ENCODE data around the gene PLB1. TPM values are rescaled to one million over a fixed set of nuclear protein-coding genes. Genes with fewer than 3 reads are reported as not detected.

PLB1 gene
- total RNA-seq, 1 donor from 2014 or later: 5.5 TPM

DNA sequence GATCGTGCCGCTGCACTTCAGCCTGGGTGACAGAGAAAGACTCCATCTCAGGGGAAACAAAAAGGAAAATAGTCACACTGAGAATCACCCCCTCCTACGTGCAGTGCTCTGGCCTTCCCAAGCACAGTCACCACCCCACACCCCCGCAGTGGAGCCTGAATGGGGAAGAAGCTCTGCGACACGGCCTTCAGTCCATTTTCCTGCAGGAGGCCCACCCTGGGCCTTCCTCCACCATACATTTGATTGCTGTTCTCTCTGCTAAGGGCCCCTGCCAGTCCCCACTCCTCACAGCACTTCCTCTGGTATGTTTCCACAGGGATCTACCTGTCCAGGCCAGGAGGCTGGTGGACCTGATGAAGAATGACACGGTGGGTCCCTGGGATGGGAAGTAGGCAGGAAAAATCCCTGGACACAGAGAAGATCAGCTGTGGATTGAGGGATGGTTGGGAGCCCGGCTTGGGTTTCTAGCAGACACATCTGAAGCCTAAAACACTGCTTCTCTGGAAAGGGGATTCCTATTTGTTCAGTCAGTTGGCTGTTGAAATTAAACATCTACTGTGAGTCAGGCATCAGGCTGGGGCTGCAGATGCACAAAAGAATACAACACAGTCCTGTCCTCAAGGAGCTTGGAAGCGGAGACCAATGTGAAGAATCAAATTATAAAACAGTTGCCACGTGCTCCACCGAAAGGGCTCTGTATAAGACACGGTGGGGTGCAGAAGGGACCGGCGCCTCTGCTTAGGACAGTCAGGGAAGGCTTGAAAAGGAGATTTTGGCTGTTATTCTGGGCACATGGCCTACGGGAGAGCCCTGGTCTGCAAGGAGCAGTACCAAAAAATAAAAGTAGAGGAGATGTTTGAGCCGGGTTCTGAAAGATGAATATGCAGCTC is 82.2 kb downstream of the PLB1 start:
- intact Hi-C loops (cut with DNase I): no loop called here
- no peak for DNase-seq (ENCODE audit: low spot score)

GRCh38 chr2:28578774-28579173 is 82.9 kb downstream of the PLB1 start:
- intact Hi-C loops (cut with DNase I): no loop called here
- ATAC-seq: no peak
- DNase-seq (ENCODE audit: low spot score): no peak

More for the DNA sequence above, 82.2 kb downstream of the PLB1 start:
- no peak for ATAC-seq

DNA sequence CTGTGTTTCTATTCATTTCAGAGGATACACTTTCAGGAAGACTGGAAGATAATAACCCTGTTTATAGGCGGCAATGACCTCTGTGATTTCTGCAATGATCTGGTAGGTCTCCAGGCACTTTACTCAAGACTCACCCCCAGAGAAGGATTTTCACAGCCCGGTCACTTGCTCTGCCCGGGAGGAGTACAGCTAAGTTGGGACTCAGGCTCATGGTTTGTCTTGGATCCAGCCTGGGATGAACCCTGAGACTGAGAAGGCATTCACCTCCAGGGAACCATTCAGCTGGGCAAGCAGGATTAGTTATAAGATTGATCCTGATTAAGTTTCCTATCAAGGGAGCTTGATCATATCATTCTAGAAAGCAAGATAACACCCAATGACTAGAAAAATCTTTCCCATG is 83.7 kb downstream of the PLB1 start:
- no peak for DNase-seq (ENCODE audit: low spot score)
- ATAC-seq: no peak
- intact Hi-C loops (cut with DNase I): no loop called here

DNA sequence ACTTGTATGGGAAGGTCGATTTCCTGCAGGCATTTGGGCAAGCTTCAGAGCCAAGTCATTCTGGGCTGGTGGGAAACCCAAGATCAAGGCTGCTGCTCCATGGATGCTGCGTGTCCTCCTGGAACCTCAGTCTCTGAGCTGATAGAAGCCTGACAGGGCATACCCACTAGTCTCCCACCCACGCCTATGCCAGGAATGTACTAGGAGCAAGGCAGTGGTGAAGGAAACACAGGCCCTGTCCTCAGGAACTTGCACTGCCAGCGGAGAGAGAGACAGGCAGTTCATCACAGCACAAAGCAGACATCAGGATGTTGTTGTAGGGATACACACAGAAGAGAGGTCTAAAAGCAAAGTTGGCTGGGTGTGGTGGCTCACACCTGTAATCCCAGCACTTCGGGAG is 84.2 kb downstream of the PLB1 start:
- no peak for ATAC-seq
- intact Hi-C loops (cut with DNase I): no loop called here
- DNase-seq (ENCODE audit: low spot score): no peak

DNA sequence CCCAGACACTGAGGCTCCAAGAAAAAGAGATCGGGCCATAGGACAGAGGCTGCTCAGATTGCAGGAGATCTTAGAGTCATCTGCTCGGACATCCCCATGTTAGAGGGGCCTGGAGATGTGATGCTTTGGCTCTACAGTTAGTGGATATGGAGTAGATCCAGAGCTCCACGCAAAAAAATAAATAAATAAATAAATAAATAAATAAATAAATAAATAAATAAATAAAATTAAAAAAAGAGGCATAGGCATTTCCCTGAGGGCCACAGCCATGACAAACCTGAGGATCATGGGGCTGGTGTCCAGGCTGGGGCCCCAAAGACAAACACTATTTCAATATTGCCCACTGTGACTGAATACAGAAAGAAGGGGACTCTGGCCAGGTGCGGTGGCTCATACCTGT is 85.5 kb downstream of the PLB1 start:
- intact Hi-C loops (cut with DNase I): no loop called here
- ATAC-seq (no peak), DNase-seq (ENCODE audit: low spot score) (no peak)

- intact Hi-C loops (cut with DNase I): no loop called here
- no peak for ATAC-seq
- DNase-seq (ENCODE audit: low spot score): no peak
Observed at GRCh38 chr2:28582152-28582551, 86.3 kb downstream of the PLB1 start.

- no peak for DNase-seq (ENCODE audit: low spot score)
- intact Hi-C loops (cut with DNase I): no loop called here
- no peak for ATAC-seq
Observed at GRCh38 chr2:28582595-28582994, 86.7 kb downstream of the PLB1 start.

GRCh38 chr2:28583899-28584553 is 88.2 kb downstream of the PLB1 start:
- no peak for DNase-seq (ENCODE audit: low spot score)
- intact Hi-C loops (cut with DNase I): no loop called here
- peak; percentile 83 for ATAC-seq

- peak; percentile 38 for DNase-seq (ENCODE audit: low spot score)
- no peak for ATAC-seq
- intact Hi-C loops (cut with DNase I): no loop called here
Observed at GRCh38 chr2:28586867-28587266, 91.0 kb downstream of the PLB1 start.

GRCh38 chr2:28587526-28588291 is 91.8 kb downstream of the PLB1 start:
- peak; percentile 6 for DNase-seq (ENCODE audit: low spot score)
- ATAC-seq: no peak
- intact Hi-C loops (cut with DNase I): no loop called here

GRCh38 chr2:28588292-28588670 is 92.4 kb downstream of the PLB1 start:
- ATAC-seq (no peak), DNase-seq (ENCODE audit: low spot score) (peak; percentile 36)
- intact Hi-C loops (cut with DNase I): no loop called here

DNA sequence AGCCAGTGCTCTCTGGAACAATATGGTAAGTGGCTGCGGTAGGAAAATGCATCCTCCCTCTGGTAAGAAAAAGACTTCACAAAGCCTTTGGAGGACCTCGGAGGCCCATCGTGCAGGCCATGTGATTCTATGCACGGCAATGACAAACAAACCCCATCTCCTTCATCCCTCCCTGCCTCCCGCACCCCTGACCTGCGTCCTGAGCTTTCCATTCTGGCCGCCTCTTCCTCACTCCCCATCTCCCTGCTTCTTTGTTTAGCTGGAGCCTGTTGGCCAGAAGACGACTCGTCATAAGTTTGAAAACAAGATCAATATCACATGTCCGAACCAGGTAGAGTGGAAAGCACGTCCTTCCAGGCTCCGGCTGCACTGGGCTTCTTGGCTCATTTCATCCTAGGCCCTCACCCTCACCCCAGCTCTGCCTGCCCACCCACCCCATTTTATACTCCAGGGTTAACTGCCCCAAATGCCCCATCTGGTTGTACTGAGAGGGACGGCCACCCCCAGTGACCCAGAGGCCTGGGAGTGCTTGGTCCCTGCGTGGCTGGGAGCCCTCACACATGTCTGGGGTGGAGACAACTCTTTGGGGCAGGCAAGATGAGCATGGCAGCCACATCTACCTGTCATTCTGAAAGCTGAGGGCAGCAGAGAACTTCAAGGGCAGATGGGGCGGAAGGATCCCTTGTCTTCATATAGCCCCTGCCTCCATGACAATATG is 94.0 kb downstream of the PLB1 start:
- intact Hi-C loops (cut with DNase I): loop anchor here (10.0 kb wide), 1 partner anchor 165 kb away; the partner anchor contains the start of gene PPP1CB
- ATAC-seq (no peak), DNase-seq (ENCODE audit: low spot score) (peak; percentile 42)

- intact Hi-C loops (cut with DNase I): loop anchor here (10.0 kb wide), 1 partner anchor 164 kb away; the partner anchor contains the start of gene PPP1CB
Observed at GRCh38 chr2:28590496-28591301, 94.8 kb downstream of the PLB1 start.

DNA sequence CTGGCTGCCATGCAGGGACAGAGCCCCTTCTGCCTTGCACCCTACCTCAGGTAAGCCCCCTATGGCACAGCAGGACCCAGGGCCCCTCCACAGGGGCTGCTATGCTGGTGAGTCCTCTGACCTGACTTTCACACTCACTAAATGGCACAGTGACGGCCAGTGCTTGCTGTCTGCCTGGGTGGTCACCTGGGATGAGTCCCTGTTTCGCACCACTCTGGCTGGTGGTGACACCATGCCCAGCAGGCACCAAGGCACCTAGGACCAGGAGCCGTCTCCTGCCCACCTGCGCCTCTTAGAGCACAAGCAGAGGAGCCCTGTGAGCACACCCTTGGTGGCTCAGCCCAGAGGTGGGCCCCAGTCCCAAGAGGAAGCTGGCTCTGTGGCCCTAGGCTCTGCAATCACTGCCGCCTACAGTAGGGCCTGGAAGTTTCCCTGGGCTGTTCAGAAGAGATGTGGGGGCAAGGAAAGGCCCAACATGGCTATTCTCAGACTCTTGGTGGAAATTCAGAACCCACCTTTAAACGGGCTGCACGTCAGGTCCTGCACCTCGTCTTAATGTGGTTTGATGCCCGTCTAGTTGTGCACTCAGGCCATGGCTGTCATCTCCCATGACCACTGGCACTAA is 96.0 kb downstream of the PLB1 start:
- no peak for ATAC-seq
- intact Hi-C loops (cut with DNase I): loop anchor here (10.0 kb wide), 1 partner anchor 163 kb away; the partner anchor contains the start of gene PPP1CB
- DNase-seq (ENCODE audit: low spot score): peak; percentile 40

More at GRCh38 chr2:28590496-28591301, 94.8 kb downstream of the PLB1 start:
- no peak for ATAC-seq
- DNase-seq (ENCODE audit: low spot score): peak; percentile 32

GRCh38 chr2:28592481-28592880 is 96.6 kb downstream of the PLB1 start:
- DNase-seq (ENCODE audit: low spot score) (no peak), ATAC-seq (no peak)
- intact Hi-C loops (cut with DNase I): loop anchor here (10.0 kb wide), 1 partner anchor 162 kb away; the partner anchor contains the start of gene PPP1CB

DNA sequence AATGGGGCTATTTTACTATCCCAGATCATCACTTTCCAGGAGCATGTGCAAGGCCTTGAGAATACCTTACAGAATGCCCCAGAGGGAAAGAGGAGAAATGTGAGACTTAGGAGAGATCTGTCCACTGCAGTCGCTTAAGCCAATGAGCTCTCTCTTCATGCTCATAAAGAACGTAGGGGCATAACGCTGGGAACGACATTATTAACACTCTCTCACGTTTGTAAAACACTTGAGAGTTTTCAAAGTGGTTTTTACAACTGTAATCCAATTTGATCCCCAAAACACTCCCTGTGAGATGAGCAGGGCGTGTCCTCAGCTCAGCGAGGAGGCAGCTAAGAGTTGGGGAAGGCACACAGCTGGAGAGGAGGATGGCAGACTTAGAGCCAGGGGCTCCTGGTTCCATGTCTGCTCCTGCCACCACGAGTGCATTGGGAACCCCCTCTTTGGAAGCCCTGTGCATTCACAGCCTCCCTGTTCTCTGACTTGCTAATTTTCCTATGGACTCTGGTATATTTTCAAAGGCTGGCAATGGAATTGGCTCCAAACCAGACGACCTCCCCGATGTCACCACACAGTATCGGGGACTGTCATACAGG is 97.4 kb downstream of the PLB1 start:
- DNase-seq (ENCODE audit: low spot score) (peak; percentile 40), ATAC-seq (no peak)
- intact Hi-C loops (cut with DNase I): loop anchor here (10.0 kb wide), 1 partner anchor 162 kb away; the partner anchor contains the start of gene PPP1CB

DNA sequence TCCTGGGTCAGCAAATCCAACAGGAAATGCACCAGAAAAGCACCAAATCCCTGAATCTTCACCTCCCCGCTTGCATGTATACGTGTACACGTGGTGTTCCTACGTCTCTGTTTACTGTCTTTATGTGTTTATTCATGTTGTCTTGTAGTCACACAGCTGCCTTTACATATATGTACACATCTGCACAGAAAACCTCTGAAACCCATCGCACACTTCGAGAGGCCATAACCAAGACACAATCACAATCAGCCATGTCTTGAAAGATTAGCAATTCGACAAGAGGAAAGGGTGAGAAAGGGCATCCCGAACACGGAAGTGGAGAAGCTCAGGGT is 98.1 kb downstream of the PLB1 start:
- intact Hi-C loops (cut with DNase I): loop anchor here (10.0 kb wide), 1 partner anchor 161 kb away; the partner anchor contains the start of gene PPP1CB
- no peak for ATAC-seq
- DNase-seq (ENCODE audit: low spot score): peak; percentile 4
